ENCODE data around the gene DOK3.
"Not testable (repeated sequence)": the region's sequence is repeated elsewhere in the genome, so short reads cannot be mapped to it uniquely, and the experiment has no call there.

DNA sequence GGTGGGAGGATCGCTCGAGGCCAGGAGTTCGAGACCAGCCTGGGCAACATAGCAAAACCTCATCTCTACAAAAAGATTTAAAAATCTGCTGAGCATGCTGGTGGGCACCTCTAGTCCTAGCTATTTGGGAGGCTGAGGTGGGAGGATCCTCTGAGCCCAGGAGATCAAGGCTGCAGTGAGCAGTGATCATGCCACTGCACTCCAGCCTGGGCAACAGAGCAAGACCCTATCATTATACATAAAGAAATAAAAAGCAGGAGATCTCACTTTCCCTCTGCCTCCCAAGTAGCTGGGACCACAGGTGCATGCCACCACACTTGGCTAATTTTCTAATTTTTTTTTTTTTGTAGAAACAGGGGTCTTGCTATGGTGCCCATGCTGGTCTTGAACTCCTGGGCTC, 23.9 kb downstream of the DOK3 start:
- TF ChIP-seq, protein P1, sequence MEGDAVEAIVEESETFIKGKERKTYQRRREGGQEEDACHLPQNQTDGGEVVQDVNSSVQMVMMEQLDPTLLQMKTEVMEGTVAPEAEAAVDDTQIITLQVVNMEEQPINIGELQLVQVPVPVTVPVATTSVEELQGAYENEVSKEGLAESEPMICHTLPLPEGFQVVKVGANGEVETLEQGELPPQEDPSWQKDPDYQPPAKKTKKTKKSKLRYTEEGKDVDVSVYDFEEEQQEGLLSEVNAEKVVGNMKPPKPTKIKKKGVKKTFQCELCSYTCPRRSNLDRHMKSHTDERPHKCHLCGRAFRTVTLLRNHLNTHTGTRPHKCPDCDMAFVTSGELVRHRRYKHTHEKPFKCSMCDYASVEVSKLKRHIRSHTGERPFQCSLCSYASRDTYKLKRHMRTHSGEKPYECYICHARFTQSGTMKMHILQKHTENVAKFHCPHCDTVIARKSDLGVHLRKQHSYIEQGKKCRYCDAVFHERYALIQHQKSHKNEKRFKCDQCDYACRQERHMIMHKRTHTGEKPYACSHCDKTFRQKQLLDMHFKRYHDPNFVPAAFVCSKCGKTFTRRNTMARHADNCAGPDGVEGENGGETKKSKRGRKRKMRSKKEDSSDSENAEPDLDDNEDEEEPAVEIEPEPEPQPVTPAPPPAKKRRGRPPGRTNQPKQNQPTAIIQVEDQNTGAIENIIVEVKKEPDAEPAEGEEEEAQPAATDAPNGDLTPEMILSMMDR (optimal IDR thresholded peaks at IDR 0.05 in 1 of 3, IDR thresholded peaks at IDR 0.05 in 1 of 3, conservative IDR thresholded peaks at IDR 0.05 in 1 of 3; ENCODE audit: extremely low read depth in 1 of 3, insufficient read depth in 2 of 3, low read length in 3 of 3): not testable (repeated sequence)
- not testable (repeated sequence) for TF ChIP-seq EZH2 (IDR thresholded peaks at IDR 0.05; ENCODE audit: low read length)
